NCI-H82 treated with DMSO at 0.1 percent for 48 hours (cell line): ENCODE data around the gene MPO.
A peak's percentile ranks its signal among the peaks of the same experiment; 100 is the strongest.

Experiments used
- DNase-seq: peaks from one replicate; lab custom pipeline; 2025; ENCODE audit not compliant: unreplicated experiment; lab: John Stamatoyannopoulos, UW

MPO gene, protein sequence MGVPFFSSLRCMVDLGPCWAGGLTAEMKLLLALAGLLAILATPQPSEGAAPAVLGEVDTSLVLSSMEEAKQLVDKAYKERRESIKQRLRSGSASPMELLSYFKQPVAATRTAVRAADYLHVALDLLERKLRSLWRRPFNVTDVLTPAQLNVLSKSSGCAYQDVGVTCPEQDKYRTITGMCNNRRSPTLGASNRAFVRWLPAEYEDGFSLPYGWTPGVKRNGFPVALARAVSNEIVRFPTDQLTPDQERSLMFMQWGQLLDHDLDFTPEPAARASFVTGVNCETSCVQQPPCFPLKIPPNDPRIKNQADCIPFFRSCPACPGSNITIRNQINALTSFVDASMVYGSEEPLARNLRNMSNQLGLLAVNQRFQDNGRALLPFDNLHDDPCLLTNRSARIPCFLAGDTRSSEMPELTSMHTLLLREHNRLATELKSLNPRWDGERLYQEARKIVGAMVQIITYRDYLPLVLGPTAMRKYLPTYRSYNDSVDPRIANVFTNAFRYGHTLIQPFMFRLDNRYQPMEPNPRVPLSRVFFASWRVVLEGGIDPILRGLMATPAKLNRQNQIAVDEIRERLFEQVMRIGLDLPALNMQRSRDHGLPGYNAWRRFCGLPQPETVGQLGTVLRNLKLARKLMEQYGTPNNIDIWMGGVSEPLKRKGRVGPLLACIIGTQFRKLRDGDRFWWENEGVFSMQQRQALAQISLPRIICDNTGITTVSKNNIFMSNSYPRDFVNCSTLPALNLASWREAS

DNA sequence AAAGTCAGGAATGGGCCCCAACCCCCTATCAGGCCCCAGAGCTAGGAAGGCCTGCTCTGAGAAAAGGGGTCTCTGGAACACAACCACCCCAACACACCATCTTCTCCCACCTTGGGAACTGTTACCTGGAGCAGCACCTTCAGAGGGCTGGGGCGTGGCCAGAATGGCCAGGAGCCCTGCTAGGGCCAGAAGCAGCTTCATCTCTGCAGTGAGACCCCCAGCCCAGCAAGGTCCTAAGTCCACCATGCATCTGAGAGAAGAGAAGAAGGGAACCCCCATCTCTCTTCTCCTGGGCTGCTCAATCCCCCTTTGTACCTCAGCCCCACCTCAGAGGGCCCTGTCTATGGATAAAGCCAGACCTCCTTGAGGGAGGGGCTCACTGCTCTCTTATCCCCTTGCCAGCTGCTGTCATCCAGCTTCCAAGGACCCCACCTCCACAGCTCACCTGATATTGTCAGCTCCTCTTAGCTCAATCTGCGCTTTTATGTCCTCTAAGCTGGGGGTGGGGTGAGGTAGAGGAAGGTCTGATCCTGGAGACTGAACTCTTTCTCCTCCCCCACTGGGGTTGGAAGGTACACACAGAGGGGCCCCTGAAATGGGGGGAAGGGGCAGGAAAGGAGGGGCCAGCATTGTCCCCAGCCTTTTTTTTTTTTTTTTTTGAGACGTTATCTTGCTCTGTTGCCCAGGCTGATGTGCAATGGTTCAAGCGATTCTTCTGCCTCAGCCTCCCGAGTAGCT lies at the start of gene MPO:
TSS of gene MPO (minus strand) at position 456 of the 738 bp plus-strand sequence. CDS start at position 279, 177 bp downstream.
- peak; percentile 16 for DNase-seq

DNA sequence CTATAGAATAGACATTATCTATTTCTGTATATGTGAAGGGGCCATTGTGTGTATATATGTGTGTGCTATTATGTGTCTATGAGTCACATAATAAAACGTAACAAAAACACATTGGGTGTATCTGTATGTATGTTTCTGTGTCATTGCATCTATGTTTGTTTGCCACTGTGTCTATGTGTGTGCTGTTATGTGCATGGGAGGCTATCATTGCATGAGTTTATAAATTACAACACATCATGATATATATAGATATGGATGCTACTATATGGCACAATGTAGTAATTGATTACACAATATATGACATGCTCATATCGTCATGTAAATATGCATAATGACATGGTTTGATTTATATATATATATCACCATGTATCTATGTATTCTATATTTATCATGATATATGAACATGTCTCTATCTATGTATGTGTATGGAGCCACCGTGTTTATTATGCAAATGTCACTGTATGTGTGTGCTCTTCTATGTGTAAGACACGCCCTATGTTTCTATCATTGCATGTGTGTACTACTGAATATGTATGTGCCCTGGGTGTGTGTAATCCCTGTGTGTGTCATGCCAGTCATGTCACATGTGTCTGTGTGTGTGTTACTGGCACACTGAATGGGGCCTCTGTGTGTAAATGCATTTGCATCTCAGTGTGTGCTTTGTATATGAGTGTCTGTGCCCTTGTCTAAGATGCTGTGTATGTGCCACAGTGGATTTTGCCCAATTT lies 49.2 kb upstream of the MPO start:
- DNase-seq = no peak

DNA sequence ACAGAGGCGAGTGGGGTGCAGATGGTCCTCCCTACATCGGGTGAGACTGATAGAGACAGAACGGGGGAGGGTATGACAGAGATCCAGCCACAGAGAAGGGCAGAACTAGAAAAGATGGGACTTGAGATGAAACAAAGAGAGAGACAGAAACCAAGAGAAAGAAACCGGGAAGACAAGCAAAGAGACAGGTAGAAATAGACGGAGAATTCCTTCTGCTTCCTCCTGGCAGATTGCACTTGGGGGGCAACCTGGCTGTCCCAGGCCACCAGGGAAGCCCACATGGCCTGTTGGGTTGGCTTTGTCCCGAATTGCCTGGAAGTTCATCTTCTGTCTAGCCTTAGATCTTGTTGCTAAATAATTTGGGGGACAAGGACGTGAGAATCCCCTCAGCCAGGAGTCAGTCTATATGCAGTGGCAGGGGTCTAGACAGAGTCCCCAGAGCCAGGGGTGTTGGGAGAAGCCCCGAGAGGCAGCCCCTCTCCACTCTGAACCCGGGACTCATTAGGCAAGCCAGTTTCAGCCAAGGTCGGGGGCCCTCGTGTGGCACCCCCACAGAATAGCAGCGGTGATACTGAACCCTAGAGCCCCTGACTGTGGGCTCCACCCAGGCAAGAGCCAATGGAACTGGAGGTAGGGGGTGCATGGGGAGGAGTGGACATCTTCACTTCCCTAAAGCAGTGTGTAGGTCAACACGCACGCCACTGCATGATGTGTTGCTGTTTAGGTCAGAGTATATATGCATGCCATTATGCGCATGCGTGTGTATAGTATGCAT lies 48.5 kb upstream of the MPO start:
- DNase-seq = peak; percentile 37

DNA sequence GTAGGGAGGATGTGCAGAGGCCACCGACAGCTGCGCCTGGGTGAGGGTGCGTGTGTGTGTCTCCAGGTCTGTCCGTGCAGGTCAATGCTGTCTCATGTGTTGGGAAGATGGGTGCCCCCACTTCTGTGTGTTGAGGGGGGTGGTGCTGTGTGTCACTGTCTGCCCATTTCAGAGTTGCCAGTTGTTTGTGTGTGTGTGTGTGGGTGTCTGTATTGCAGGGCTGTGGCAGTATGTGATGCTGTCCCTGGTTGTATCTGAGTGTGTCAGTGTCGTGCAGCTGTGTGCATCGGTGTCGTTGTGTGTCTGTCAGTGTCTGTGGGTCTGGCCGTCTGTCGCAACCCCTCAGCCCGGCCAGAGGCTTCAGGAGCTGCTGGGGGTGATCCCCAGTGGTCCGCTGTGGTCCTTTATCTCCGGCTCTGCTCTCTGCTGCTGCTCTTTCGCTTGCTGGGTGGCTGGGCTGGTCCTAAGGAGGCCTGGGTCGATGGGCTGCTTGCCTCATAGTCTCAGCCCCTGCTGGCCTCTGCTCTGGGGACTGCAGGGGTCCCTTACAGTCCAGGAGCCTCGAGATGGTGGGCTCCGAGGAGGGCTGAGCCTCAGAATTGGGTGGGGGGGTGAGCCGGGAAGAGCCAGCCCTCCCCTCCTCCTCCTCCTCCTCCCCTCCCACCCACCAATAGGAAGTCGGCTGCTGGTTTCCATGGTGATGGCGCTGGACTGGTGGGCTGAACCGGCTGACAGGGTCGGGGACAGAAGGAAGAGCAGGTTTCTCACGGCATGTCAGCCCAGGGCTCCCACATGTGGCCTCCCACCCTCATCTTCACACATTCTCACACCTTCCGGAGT lies 47.7 kb upstream of the MPO start, which contains the start of gene TSPOAP1:
TSS of gene TSPOAP1 (minus strand) at position 601 of the 840 bp plus-strand sequence. CDS start 875 bp downstream, outside the sequence.
- DNase-seq = peak; percentile 53

DNA sequence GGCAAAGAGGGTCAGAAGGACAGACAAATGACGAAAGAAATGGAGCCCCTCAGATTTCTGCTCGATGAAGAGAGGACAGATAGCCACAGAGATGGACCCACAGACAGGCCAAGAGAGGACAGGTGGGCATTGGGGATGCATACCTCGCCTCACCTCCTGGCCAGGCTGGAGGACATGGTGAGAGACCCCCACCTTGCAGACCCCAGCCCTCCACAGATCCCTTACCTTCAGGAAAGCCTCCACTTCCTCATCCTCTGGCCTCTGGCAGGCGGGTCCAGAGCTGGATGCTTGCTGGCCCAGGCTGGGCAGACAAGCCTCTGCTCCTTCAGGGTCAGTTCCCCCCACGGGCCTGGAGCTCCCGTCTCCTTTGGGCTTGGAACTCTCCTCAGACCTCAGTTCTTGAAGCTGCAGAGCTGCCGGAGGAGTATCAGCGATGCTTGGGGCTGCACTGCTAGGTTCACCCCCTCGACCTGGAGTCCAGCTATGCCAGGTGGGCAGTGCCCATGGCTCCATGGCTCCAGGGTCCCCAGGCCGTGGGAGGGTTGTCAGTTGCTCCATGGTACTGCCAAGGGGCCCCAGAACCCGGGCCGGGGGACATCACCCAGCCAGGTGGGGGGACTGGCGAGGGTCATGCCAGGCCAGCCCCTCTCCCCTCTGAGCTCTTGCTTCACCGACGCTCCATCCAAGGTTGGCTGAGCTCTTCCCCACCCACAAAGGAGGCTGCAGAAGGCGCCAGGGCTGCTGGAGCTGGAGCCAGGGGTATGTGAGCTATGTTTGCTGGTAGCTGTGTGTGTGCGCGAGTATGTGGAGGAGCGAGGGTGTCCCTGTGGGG lies 46.8 kb upstream of the MPO start:
- peak; percentile 10 for DNase-seq

DNA sequence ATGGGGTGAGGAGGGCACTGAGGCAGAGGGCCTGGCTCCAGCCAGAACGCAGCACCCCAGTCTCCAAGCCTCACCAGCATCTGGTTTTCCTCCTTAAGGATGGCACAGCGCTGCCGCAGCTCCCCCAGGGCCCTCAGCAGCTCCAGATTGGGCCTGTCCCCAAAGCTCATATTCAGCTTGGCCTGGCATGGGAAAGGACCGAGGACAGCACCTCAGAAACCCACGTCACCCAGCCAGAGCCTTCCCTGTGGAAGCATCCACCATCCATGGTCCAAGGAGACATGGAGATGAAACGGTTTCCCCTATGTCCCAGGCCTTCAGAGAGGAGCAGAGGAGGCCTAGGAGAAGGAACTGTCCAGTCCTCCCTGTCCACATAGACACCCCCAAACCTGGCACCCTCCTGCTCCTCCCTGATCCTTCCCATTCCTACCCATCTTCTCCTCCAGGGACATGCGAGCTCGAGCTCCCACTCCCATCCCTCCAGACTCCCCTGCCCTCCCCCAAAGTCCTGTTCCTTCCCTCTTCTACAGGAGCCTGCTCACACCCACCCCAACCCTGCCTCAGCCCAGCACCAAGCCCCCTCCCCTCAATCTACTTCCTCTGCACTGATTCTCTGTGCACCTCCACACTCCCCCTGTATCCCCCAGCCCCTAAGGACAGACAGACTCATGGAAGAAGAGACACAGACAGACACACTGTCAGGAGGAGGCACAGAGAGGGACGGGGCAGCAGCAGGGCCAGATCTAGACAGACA lies 46.1 kb upstream of the MPO start:
- DNase-seq = no peak

DNA sequence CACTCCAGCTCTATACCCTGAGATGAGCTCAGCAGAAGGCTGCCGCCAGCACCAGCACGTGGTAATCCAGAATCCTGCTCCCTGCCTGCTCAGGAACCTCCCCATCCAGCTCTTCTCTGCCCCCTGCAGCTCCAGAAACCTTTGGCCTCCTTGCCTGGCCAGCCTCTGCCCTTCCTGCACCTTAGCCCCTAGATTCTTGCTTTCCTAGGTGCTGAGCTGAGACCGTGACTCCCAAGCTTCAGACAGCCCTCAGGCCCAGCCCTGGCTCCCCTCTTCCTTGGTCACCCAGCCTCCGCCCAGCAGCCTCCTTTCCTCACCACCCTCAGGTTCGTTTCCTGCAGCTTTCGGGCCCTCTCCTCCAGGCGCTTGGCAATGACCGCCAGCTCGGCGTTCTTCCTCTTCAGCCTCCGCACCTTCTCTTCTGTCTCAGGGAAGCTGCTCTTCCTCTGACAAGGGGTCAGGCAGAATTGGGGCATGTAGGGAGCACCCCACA lies 45.3 kb upstream of the MPO start:
- DNase-seq = peak; percentile 40

DNA sequence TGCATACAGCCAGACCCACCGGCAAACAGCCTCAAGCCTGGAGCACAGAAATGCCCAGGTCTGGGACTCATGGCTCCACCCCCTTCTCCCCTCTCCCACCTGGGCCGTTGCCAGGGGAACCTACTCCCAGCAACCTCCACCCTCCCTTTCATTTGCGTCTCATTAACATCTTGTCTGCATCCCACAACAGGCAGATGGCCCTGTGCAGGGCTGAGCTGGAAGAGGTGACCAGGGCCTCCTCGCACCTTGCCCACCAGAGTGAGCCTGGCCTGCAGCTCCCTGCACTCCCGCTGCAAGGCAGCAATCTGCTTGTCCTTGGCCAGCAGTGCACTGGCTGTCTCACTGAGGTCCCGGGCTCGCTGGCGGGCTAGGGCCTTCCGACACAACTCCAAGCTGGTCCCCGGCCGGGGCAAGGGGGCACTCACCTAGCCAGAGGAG lies 44.6 kb upstream of the MPO start:
- peak; percentile 14 for DNase-seq

DNA sequence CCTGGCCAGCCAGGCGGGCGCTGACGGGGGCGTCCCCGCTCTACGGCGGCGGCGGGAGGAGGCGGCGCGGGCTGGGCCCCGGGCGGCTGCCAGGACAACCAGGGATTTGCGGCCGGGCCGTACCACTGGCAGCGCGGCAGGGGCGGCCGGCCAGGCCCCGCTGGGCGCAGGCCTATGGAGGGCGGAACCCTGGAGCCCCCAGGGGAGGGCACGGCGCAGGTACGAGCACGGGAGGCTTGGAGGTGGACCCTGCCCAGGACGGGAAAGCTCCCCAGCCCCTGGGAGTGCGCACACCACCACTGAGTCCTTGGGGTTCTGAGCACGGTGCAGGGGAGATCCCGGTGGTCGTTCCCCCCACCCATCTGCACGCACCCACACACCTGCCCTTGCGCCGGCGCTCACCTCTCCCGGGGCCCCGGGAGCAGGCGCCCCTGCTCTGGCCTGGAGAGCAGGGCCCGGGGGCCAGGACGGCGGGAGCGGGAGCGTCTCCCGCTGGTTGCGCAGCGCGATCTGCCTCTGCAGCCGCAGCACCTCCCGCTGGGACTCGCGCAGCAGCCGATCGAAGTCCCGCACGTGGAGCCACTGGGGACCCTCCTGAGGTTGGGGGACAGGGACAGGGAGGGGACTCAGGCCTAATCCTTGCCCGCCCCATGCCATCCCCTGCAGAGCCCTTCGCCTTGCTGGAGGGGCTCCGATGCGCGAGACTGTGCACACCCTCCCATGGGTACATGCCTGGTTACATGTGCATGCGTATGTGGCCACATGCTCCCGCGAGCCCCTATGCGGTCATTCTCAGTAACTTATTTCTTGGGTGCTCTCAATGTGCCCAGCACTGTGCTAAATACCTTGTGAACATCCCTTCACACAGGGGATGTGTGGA lies 43.9 kb upstream of the MPO start:
- DNase-seq = no peak

DNA sequence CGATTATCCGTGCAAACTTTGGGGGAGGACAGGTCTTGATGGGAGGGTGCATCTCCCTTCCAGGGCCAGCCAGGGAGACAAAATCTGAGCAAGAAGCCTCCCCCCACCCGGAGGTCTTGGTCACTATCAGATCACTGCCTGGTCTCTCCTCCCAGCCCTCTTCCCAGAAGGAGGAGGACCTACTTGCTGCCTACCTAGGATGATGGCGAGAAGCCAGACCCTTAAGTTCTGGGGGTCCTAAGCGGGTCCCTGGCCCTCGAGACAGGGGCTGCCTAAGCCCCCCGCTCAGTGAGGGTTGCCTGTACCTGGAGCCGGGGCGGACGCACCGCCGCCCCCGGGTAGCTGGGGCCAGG lies 43.3 kb upstream of the MPO start:
- no peak for DNase-seq

DNA sequence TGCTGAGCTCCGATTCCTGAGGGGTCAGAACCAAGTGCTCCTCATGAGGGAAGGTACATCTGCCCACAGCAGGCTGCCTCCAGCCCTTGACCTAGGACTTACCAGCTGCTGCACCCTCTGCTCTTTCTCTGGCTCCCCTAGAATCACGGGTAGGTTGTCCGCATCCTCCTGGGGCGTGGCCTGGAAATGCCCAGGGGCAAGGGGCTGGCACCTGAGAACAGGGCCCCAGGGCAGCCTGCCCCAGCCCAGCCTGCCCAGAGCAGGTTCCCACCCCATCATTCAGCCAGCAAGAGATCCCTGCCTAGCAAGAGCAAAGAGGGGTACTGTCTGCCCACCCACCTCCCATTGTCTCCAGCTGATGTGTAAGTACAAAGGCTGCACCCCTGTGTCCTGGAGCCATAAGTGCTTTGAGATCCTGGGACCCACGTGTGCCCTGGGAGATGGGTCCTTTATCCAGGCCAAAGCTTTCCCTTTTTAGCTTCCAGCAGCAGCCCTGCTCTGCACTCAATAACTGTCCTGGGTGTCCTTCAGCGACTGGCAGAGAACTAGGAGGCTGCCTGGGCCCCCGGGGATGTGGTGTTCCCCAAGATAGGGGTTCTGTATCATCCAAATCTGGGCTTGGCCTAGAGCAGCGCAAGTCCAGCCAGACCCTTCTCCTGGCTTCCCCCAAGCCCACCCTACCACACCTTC lies 42.8 kb upstream of the MPO start:
- no peak for DNase-seq

DNA sequence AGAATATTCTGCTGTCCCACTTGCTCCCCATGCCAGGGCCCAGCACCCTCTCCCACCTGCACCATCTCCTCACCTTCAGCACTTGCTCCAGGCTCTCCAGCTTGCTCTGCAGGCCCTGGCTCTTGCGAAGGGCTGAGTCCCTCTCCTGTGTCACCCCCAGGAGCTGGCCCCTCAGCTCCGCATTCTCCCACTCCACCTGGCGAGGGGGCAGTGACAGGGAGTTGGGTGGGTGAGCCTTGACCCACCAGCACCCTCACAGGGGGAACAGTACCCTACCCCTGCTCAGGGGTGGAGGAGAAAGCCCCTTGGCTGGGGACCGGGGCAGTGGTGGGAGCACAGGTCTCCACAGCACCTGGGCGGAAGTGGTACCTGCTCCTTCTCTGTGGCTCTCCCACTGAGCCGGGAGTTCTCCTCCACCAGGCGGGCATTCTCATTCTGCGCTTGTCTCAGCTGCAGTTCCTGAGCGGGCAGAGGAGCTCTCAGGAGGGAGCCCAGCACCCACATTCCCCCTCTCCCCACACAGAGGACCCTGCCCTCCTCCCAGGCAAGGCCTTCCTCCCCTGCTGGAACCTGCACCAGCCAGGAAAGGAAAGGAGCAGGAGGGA lies 41.9 kb upstream of the MPO start:
- DNase-seq = no peak

DNA sequence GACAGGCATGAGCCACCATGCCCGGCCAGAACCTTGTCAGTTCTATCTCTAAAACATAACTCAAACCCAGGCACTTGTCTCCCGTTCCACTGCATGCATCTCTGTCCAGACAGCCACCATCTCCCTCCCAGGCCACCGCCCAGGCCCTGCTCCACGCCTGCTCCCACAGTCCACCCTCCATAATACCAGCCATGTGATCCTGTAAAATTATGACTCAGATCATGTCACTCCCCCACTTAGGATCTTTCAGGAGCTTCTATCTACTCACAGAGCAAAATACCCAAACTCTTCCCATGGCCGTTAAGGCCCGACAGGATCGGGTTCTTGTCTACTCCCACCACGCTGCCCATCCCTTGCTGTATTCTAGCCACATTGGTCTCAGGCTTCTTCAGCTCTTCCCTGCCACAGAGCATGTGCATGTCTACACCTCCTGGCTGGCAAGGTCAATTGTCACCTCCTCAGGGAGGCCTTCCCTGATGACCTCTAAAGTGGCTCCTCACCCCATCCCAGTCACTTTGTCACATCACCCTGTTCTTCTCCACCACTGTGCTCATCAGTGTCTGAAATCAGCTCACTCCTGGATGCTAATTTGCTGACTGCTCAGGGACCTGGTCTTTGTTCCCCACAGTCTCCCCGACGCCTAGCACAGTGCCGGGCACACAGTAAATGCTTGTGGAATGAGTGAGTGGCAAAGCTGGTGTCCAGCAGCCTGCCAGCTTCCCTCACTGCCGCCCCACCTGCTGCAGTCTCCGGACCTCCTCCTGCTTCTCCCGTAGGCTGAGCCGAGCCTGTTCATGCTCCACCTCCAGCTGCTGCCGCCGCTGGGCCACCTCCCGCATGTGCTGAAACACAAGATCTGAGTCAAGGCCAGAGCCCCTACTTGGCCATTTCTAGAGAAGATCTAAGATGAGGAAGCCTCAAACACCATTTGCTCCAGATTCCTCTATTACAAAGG lies 41.1 kb upstream of the MPO start:
- DNase-seq = no peak

DNA sequence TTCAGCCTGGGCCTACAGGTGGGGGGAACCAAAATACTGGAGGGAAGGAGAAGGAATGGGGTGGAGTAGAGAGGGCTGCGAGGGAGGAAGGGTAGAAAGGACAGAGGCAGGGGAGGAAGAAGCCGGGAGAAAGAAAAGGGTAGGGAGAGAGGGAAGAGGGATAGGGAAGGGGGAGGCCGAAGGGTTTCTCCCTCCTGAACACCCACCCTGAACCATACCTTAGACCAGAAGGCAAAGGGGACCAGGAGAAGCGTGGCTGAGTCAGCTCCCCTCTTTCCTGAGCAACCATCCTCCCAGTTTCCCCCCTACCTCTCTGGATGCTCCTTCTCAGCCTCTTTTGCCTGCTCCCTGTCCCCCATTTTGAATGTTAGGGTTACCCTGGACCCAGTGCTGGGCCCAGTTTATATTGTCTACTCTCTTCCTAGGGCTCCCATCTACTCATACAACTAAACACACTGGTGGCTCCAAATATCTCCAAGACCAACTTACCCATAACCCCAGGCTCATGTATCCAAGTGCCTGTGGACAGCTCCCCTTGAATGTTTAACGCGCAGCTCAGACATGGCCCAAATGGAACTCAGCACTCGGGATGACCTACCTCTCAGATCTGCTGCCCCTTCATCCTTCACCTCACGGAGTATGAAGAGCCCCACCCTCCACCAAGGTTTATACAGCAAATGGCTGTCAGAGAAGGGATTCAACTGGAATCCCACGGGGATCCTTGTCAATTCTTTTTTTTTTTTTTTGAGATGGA lies 40.0 kb upstream of the MPO start:
- DNase-seq = no peak
